H1 (cell line): Measurements from ENCODE around the gene ZBTB40. TPM values are rescaled to one million over a fixed set of nuclear protein-coding genes. Genes with fewer than 3 reads are reported as not detected.

Experiments used
- CTCF ChIA-PET: fragments of 300-600 bp; sonication (Branson Sonifier 250); formaldehyde crosslinking; loops from one replicate; lab custom pipeline; 2021; ENCODE audit not compliant: partially characterized antibody; lab: Charles Lee
- POLR2A ChIA-PET: fragments of 300-600 bp; sonication (Branson Sonifier 250); formaldehyde crosslinking; loops from one replicate; lab custom pipeline; 2021; ENCODE audit warnings: inconsistent platforms; ENCODE audit not compliant: partially characterized antibody; lab: Charles Lee
- DNase-seq, 2 experiments: peaks; one replicate each; pipeline versions ENCODE4 v3.0.0 to v3.0.0-alpha.2; 2010 to 2022; ENCODE audit warnings: low spot score in 2 of 2, low read depth in 1 of 2, mixed read lengths in 1 of 2
- FAIRE-seq: peaks from 2 replicates; lab custom pipeline; 2011; peaks lifted over from hg19 to GRCh38; lab: Jason Lieb, UNC
- H2AFZ ChIP-seq: 2 replicates; pipeline ENCODE4 v1.8.1; 2012; ENCODE audit warnings: low read length, inconsistent platforms
- H2AK5ac ChIP-seq: 2 replicates; pipeline ENCODE4 v1.6.1; 2013; ENCODE audit warnings: low read depth, low read length
- H2BK120ac ChIP-seq: replicated peaks from 2 replicates; pipeline ENCODE3; 2013; ENCODE audit warnings: low read depth, low read length, inconsistent platforms
- H2BK12ac ChIP-seq: 2 replicates; pipeline ENCODE4 v1.6.1; 2013; ENCODE audit warnings: low read depth, low read length
- H2BK15ac ChIP-seq: 2 replicates; pipeline ENCODE4 v1.6.1; 2013; ENCODE audit warnings: low read length
- H2BK20ac ChIP-seq: 2 replicates; pipeline ENCODE4 v1.6.1; 2013; ENCODE audit warnings: low read length
- H2BK5ac ChIP-seq: 2 replicates; pipeline ENCODE4 v1.6.1; 2013; ENCODE audit warnings: low read depth, low read length
- H3K14ac ChIP-seq: 2 replicates; pipeline ENCODE4 v1.6.1; 2013; ENCODE audit warnings: inconsistent platforms; ENCODE audit not compliant: insufficient read length
- H3K18ac ChIP-seq: 2 replicates; pipeline ENCODE4 v1.6.1; 2013; ENCODE audit warnings: low read length; ENCODE audit errors: extremely low read depth
- H3K23ac ChIP-seq: 2 replicates; pipeline ENCODE4 v1.6.1; 2013; ENCODE audit warnings: inconsistent platforms; ENCODE audit not compliant: insufficient read length
- H3K23me2 ChIP-seq: 2 replicates; pipeline ENCODE4 v1.6.1; 2013; ENCODE audit warnings: low read depth, low read length
- H3K27ac ChIP-seq: 2 replicates; pipeline ENCODE4 v1.6.1; 2011; ENCODE audit warnings: low read depth, low read length, inconsistent platforms
- H3K27me3 ChIP-seq, 4 experiments: replicated peaks in 1 of 4; 1 replicate in 1 of 4; 2 replicates in 3 of 4; pipeline versions ENCODE4 v1.6.1 to v1.8.1; 2011 to 2013; ENCODE audit warnings: low read length in 3 of 4, mild to moderate bottlenecking in 3 of 4, inconsistent platforms in 2 of 4, mixed read lengths in 2 of 4, moderate library complexity in 1 of 4; ENCODE audit not compliant: control insufficient read depth in 3 of 4, insufficient read depth in 3 of 4; ENCODE audit errors: extremely low read depth in 1 of 4
- H3K36me3 ChIP-seq, 4 experiments: 2 replicates each; pipeline versions ENCODE4 v1.6.1 to v1.8.1; 2011 to 2013; ENCODE audit warnings: mild to moderate bottlenecking in 4 of 4, low read length in 3 of 4, moderate library complexity in 2 of 4, control low read depth in 1 of 4, inconsistent platforms in 1 of 4; ENCODE audit not compliant: insufficient read depth in 4 of 4, control insufficient read depth in 2 of 4
- H3K4ac ChIP-seq: replicated peaks from 2 replicates; pipeline ENCODE3; 2013; ENCODE audit warnings: low read length, low read depth, mixed read lengths, inconsistent platforms; ENCODE audit not compliant: insufficient read length
- H3K4me1 ChIP-seq, 4 experiments: replicated peaks in 1 of 4; 1 replicate in 1 of 4; 2 replicates in 3 of 4; pipeline versions ENCODE4 v1.6.1 to v1.8.1; 2011 to 2013; ENCODE audit warnings: low read length in 3 of 4, inconsistent platforms in 2 of 4, mixed read lengths in 1 of 4; ENCODE audit not compliant: insufficient read depth in 4 of 4, control insufficient read depth in 3 of 4
- H3K4me2 ChIP-seq, 2 experiments: 2 replicates each; pipeline versions ENCODE4 v1.6.1 to v1.8.1; 2011 to 2013; ENCODE audit warnings: low read depth in 2 of 2, low read length in 2 of 2, control low read depth in 1 of 2, inconsistent platforms in 1 of 2, mild to moderate bottlenecking in 1 of 2; ENCODE audit not compliant: insufficient read depth in 1 of 2
- H3K4me3 ChIP-seq, 4 experiments: fragments of 200-600, 300-600 bp in 1 of 4; sonication (generic), shearing (Covaris generic), sonication (Bioruptor Twin) in 1 of 4; 2 replicates each; pipeline versions ENCODE4 v1.5.1 to v1.8.1; 2011 to 2016; ENCODE audit warnings: low read length in 4 of 4, low read depth in 3 of 4, control low read depth in 2 of 4, inconsistent platforms in 2 of 4, mild to moderate bottlenecking in 2 of 4, mixed read lengths in 1 of 4, moderate library complexity in 1 of 4; ENCODE audit not compliant: insufficient read depth in 2 of 4; ENCODE audit errors: extremely low read depth in 1 of 4
- H3K56ac ChIP-seq: replicated peaks from 2 replicates; pipeline ENCODE3; 2013; ENCODE audit warnings: low read depth, mild to moderate bottlenecking, mixed read lengths, low read length, inconsistent platforms; ENCODE audit not compliant: insufficient read length
- H3K79me1 ChIP-seq: 2 replicates; pipeline ENCODE4 v1.6.1; 2013; ENCODE audit warnings: low read depth, low read length, control low read depth
- H3K79me2 ChIP-seq, 2 experiments: 2 replicates each; pipeline versions ENCODE4 v1.6.1 to v1.8.1; 2012 to 2013; ENCODE audit warnings: low read length in 2 of 2, mild to moderate bottlenecking in 2 of 2, inconsistent platforms in 1 of 2; ENCODE audit not compliant: insufficient read depth in 2 of 2, control insufficient read depth in 1 of 2
- H3K9ac ChIP-seq, 4 experiments: replicated peaks in 1 of 4; 1 replicate in 1 of 4; 2 replicates in 3 of 4; pipeline versions ENCODE4 v1.6.1 to v1.8.1; 2011 to 2013; ENCODE audit warnings: low read depth in 3 of 4, low read length in 3 of 4, control low read depth in 2 of 4, mild to moderate bottlenecking in 2 of 4, moderate library complexity in 2 of 4, inconsistent platforms in 1 of 4; ENCODE audit errors: extremely low read depth in 1 of 4
- H3K9me3 ChIP-seq, 2 experiments: 2 replicates each; pipeline versions ENCODE4 v1.6.1 to v1.8.1; 2012 to 2013; ENCODE audit warnings: mild to moderate bottlenecking in 2 of 2, moderate library complexity in 2 of 2, control low read depth in 1 of 2, inconsistent platforms in 1 of 2, low read depth in 1 of 2, low read length in 1 of 2, mixed read lengths in 1 of 2; ENCODE audit not compliant: insufficient read depth in 2 of 2
- H4K20me1 ChIP-seq, 2 experiments: replicated peaks in 1 of 2; 2 replicates each; pipeline versions ENCODE3 to v1.8.1; 2011 to 2013; ENCODE audit warnings: inconsistent platforms in 2 of 2, low read length in 2 of 2, mild to moderate bottlenecking in 1 of 2; ENCODE audit not compliant: insufficient read depth in 2 of 2, control insufficient read depth in 1 of 2
- H4K5ac ChIP-seq: 2 replicates; pipeline ENCODE4 v1.6.1; 2013; ENCODE audit warnings: low read length, low read depth, mixed read lengths, inconsistent platforms; ENCODE audit not compliant: insufficient read length
- H4K8ac ChIP-seq: 2 replicates; pipeline ENCODE4 v1.8.0; 2013; ENCODE audit warnings: mild to moderate bottlenecking, moderate library complexity, low read length, inconsistent platforms; ENCODE audit not compliant: insufficient read depth; ENCODE audit errors: extremely low read depth
- H4K91ac ChIP-seq: replicated peaks from 2 replicates; pipeline ENCODE3; 2013; ENCODE audit warnings: low read length, mixed read lengths, inconsistent platforms; ENCODE audit not compliant: insufficient read length
- ATF2 ChIP-seq: IDR thresholded peaks from 2 replicates; pipeline ENCODE4 v1.6.1; 2012; ENCODE audit warnings: low read length, inconsistent platforms
- CBX5 ChIP-seq: fragments of 300-800, 300-1000 bp; sonication (generic); IDR thresholded peaks from 2 replicates; pipeline ENCODE4 v1.7.1; 2016; ENCODE audit warnings: antibody characterized with exemption, low read length, low read depth
- E2F6 ChIP-seq: IDR thresholded peaks from 2 replicates; pipeline ENCODE4 v1.6.1; 2012; ENCODE audit warnings: inconsistent platforms
- EGR1 ChIP-seq: IDR thresholded peaks from 2 replicates; pipeline ENCODE4 v1.6.1; 2011; ENCODE audit warnings: low read depth, low read length, borderline replicate concordance
- EZH2 ChIP-seq: fragments of 200-600 bp; sonication (generic); IDR thresholded peaks from 2 replicates; pipeline ENCODE4 v1.7.1; 2012; ENCODE audit warnings: low read depth, mild to moderate bottlenecking, moderate library complexity, low read length, inconsistent platforms; ENCODE audit not compliant: severe bottlenecking
- POLR2A ChIP-seq, 2 experiments: IDR thresholded peaks; 1 replicate in 1 of 2; 2 replicates in 1 of 2; pipeline ENCODE4 v1.6.1; 2011; ENCODE audit warnings: low read depth in 2 of 2, low read length in 2 of 2, mild to moderate bottlenecking in 2 of 2; ENCODE audit errors: control extremely low read depth in 1 of 2
- SRF ChIP-seq: IDR thresholded peaks from 2 replicates; pipeline ENCODE4 v1.6.1; 2011; ENCODE audit warnings: mild to moderate bottlenecking, low read depth, low read length, moderate library complexity
- SUZ12 ChIP-seq: fragments of 200-600 bp; sonication (generic); IDR thresholded peaks from 2 replicates; pipeline ENCODE4 v1.6.1; 2012; ENCODE audit warnings: mild to moderate bottlenecking, inconsistent platforms, low read length, moderate library complexity, mixed read lengths
- TBP ChIP-seq: IDR thresholded peaks from 2 replicates; pipeline ENCODE4 v1.6.1; 2011; ENCODE audit warnings: low read depth, low read length, improper control_type of control experiment
- YY1 ChIP-seq: IDR thresholded peaks from 2 replicates; pipeline ENCODE4 v1.6.1; 2011; ENCODE audit warnings: low read depth, mild to moderate bottlenecking, low read length
- WGBS, 2 experiments: shearing (Covaris generic) in 1 of 2; methylation state at CpG; one replicate each; pipeline versions ENCODE4 v1.1.6 to v1.1.7; 2013 to 2015; ENCODE audit warnings: low lambda C conversion rate in 2 of 2, mixed read lengths in 2 of 2, inconsistent platforms in 1 of 2, low coverage in 1 of 2, missing lambda C conversion rate in 1 of 2; ENCODE audit not compliant: insufficient replicate concordance in 2 of 2, insufficient coverage in 1 of 2, insufficient read length in 1 of 2; ENCODE audit errors: extremely low coverage in 1 of 2, missing lambda C conversion rate in 1 of 2; 5-methylcytosine and 5-hydroxymethylcytosine counted together
- polyA plus RNA-seq, 7 experiments: library from polyadenylated mRNA; depleted of rRNA in 3 of 7; stranded (reverse) in 5 of 7; unstranded in 2 of 7; fragments of >200 nt in 5 of 7; fragments of 200-250 nt in 2 of 7; gene quantifications; 1 replicate in 5 of 7; 2 replicates in 1 of 7; 4 replicates in 1 of 7; pipeline versions ENCODE4 v1.2.1 to v1.2.3, GENCODE V29; 2011 to 2013; ENCODE audit warnings: missing spikeins in 2 of 7, mixed read lengths in 2 of 7
- total RNA-seq: library from RNA; stranded (reverse); fragmentation: NEBNext Ultra II Directional; extraction: Animal tissue kit (Norgen Biotek cat#: 25700); gene quantifications from 2 replicates; pipeline ENCODE4 v1.2.1, GENCODE V29; 2021

The ZBTB40 gene
- total and polyA plus RNA-seq, 2 of the 8 experiments (the other 6 are each of a cell fraction or from before 2014, with no cell fraction given), result 3.1 to 19.3 TPM

- Histone ChIP-seq H3K9me3 (no peaks in the 10 kb centered on the region), H4K5ac (no peak overlapping the region), H2BK15ac (no peak overlapping the region), H3K23ac (no peak overlapping the region), H3K36me3 (no peaks in the 10 kb centered on the region; a peak in 1 of 8 replicates), H2BK20ac (no peak overlapping the region), H2BK5ac (no peak overlapping the region), H2AFZ (no peak overlapping the region), H3K4ac (no peak overlapping the region), H2BK120ac (no peak overlapping the region), H2AK5ac (no peak overlapping the region), H2BK12ac (no peak overlapping the region), H3K14ac (no peak overlapping the region), H3K27ac (no peak overlapping the region), H3K4me2 (no peak overlapping the region), H4K8ac (no peak overlapping the region), H4K20me1 (peaks cover 0 to 2% of the 10 kb centered on the region in 2 experiments), H3K4me1 (peaks cover 0 to 22% (median 14%) of the 10 kb centered on the region in 4 experiments; a peak in 6 of 7 replicates), H3K27me3 (peaks cover 17 to 29% (median 28%) of the 10 kb centered on the region in 4 experiments), H3K9ac (no peak overlapping the region), H3K23me2 (peaks cover 10% of the 10 kb centered on the region; the same call in 1 of the 2 replicates), H3K56ac (no peak overlapping the region), H3K79me1 (no peaks in the 10 kb centered on the region; the same call in 1 of the 2 replicates), H3K79me2 (no peaks in the 10 kb centered on the region), H3K4me3 (no peak overlapping the region), H4K91ac (no peak overlapping the region), H3K18ac (no peak overlapping the region)
- no peak for FAIRE-seq
- TF ChIP-seq EZH2 (no peak), YY1 (no peak), POLR2A (IDR thresholded peaks at IDR 0.05; ENCODE audit: control extremely low read depth in 1 of 2, low read depth in 2 of 2, low read length in 2 of 2) (no peak), ATF2 (no peak), E2F6 (no peak), EGR1 (no peak), SUZ12 (no peak), CBX5 (no peak), SRF (no peak), TBP (no peak)
- WGBS, 2 experiments, result 92% methylated on average over 12 of the region's 14 CpGs; no CpG with 5 or more reads in 1 of the 2 experiments
- ChIA-PET CTCF (no interaction called here), POLR2A (no interaction called here)
- no peak for DNase-seq
These were observed 114.5 kb downstream of the ZBTB40 start for GRCh38 chr1:22566161-22566560.
